Measurements from ENCODE around the gene SCAF4. TPM values are rescaled to one million over a fixed set of nuclear protein-coding genes. Genes with fewer than 3 reads are reported as not detected.
"Not testable (repeated sequence)": the region's sequence is repeated elsewhere in the genome, so short reads cannot be mapped to it uniquely, and the experiment has no call there.

Gene SCAF4
- total and polyA plus RNA-seq, 2 donors (not counting 3 experiments of a cell fraction or from before 2014, with no cell fraction given): 12.2 to 41.2 TPM

DNA sequence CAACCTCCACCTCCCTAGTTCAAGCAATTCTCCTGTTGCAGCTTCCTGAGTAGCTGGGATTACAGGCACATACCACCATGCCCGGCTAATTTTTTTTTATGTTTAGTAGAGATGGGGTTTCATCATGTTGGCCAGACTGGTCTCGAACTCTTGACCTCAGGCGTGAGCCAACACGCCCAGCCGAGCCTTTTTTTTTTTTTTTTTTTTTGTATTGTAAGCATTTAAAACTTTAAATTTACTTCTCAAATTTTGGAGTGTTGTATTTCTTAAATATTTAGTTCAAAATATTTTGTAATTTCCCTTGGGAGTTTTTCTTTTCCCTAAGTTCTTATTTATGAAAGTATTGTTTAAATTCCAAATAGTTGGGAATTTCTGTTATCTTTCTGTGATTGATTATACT lies 9.2 kb upstream of the SCAF4 start:
- H3K9ac ChIP-seq (replicated peaks; ENCODE audit: extremely low read depth, insufficient read depth, low read length): no peak overlapping the region
- no peak for TF ChIP-seq MYC (IDR thresholded peaks at IDR 0.05; ENCODE audit: low read depth, low read length)
- TF ChIP-seq FOS (IDR thresholded peaks at IDR 0.05; ENCODE audit: borderline replicate concordance, insufficient read depth, low read length): no peak
- no peak for TF ChIP-seq EZH2 (IDR thresholded peaks at IDR 0.05; ENCODE audit: borderline replicate concordance, low read depth, low read length, severe bottlenecking)
- TF ChIP-seq, protein P1, sequence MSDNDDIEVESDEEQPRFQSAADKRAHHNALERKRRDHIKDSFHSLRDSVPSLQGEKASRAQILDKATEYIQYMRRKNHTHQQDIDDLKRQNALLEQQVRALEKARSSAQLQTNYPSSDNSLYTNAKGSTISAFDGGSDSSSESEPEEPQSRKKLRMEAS (IDR thresholded peaks at IDR 0.05; ENCODE audit: insufficient read depth, insufficient read length): no peak
- TF ChIP-seq CTCF (IDR thresholded peaks at IDR 0.05; ENCODE audit: extremely low read depth in 1 of 2, insufficient read depth in 1 of 2, low read depth in 1 of 2, low read length in 2 of 2): no peak
- no peak for TF ChIP-seq JUN (IDR thresholded peaks at IDR 0.05; ENCODE audit: borderline replicate concordance, insufficient read depth, insufficient read length, low read depth)
- no peak for TF ChIP-seq POLR2A (IDR thresholded peaks at IDR 0.05; ENCODE audit: low read depth, low read length)
- no peak for TF ChIP-seq GATA2 (IDR thresholded peaks at IDR 0.05; ENCODE audit: insufficient read depth, insufficient read length, low read depth, low read length)
- TF ChIP-seq POLR2AphosphoS5 (IDR thresholded peaks at IDR 0.05; ENCODE audit: insufficient read depth, low read depth, low read length): no peak
- no peak overlapping the region for H3K4me2 ChIP-seq (ENCODE audit: insufficient read depth, low read length)
- no peaks in the 10 kb centered on the region for H3K79me2 ChIP-seq (ENCODE audit: control insufficient read depth, insufficient read depth, low read length)
- H3K27me3 ChIP-seq (ENCODE audit: control insufficient read depth in 2 of 2, insufficient read depth in 2 of 2, low read length in 2 of 2): no peaks in the 10 kb centered on the region
- no peaks in the 10 kb centered on the region for H3K36me3 ChIP-seq (ENCODE audit: control insufficient read depth in 2 of 2, extremely low read depth in 1 of 2, insufficient read depth in 2 of 2, low read length in 2 of 2)
- H3K4me3 ChIP-seq (replicated peaks in 1 of 3; ENCODE audit: insufficient read depth in 1 of 3, low read depth in 1 of 3, low read length in 3 of 3): no peak overlapping the region
- no peaks in the 10 kb centered on the region for H3K9me1 ChIP-seq (replicated peaks; ENCODE audit: control insufficient read depth, extremely low read depth, insufficient read depth, low read length)
- POLR2A ChIA-PET: no interaction called here
- no peaks in the 10 kb centered on the region for H4K20me1 ChIP-seq (replicated peaks; ENCODE audit: control insufficient read depth, extremely low read depth, insufficient read depth, low read length)
- H2AFZ ChIP-seq (ENCODE audit: low read depth, low read length): no peak overlapping the region
- no peaks in the 10 kb centered on the region for H3K9me3 ChIP-seq (replicated peaks; ENCODE audit: control insufficient read depth, insufficient read depth, low read length)
- dilution Hi-C loops (cut with MboI; ENCODE audit: extremely low pct_ligation_motif_present, low sequenced_read_pairs) (no loop called here), intact Hi-C loops (cut with micrococcal nuclease) (no loop called here)
- CTCF ChIA-PET: no interaction called here
- BruUV-seq (replicated peaks): no TSS peak
- no peak for DNase-seq (ENCODE audit: low read depth, low spot score)
- H3K4me1 ChIP-seq (ENCODE audit: control insufficient read depth, extremely low read depth, insufficient read depth, low read length): no peaks in the 10 kb centered on the region
- H3K27ac ChIP-seq (ENCODE audit: insufficient read depth, low read depth, low read length): no peak overlapping the region
- no peak for FAIRE-seq

GRCh38 chr21:31737586-31738397 lies 5.9 kb upstream of the SCAF4 start:
- H3K27ac ChIP-seq (ENCODE audit: insufficient read depth, low read depth, low read length); H3K9ac ChIP-seq (replicated peaks; ENCODE audit: extremely low read depth, insufficient read depth, low read length); dilution Hi-C loops (cut with MboI; ENCODE audit: extremely low pct_ligation_motif_present, low sequenced_read_pairs); H3K9me1 ChIP-seq (replicated peaks; ENCODE audit: control insufficient read depth, extremely low read depth, insufficient read depth, low read length); FAIRE-seq; DNase-seq (ENCODE audit: low read depth, low spot score); H3K27me3 ChIP-seq (ENCODE audit: control insufficient read depth in 2 of 2, insufficient read depth in 2 of 2, low read length in 2 of 2); H3K36me3 ChIP-seq (ENCODE audit: control insufficient read depth in 2 of 2, extremely low read depth in 1 of 2, insufficient read depth in 2 of 2, low read length in 2 of 2); intact Hi-C loops (cut with micrococcal nuclease); H4K20me1 ChIP-seq (replicated peaks; ENCODE audit: control insufficient read depth, extremely low read depth, insufficient read depth, low read length); H3K79me2 ChIP-seq (ENCODE audit: control insufficient read depth, insufficient read depth, low read length); H3K4me3 ChIP-seq (replicated peaks in 1 of 3; ENCODE audit: insufficient read depth in 1 of 3, low read depth in 1 of 3, low read length in 3 of 3); H3K4me1 ChIP-seq (ENCODE audit: control insufficient read depth, extremely low read depth, insufficient read depth, low read length); BruUV-seq (replicated peaks); H2AFZ ChIP-seq (ENCODE audit: low read depth, low read length); POLR2A ChIA-PET; H3K4me2 ChIP-seq (ENCODE audit: insufficient read depth, low read length); H3K9me3 ChIP-seq (replicated peaks; ENCODE audit: control insufficient read depth, insufficient read depth, low read length): not testable (repeated sequence)
- CTCF ChIA-PET: interaction anchor here (1.1 kb wide), 2 partner anchors 12 to 27 kb away, joined by 3 read pairs; no protein-coding TSS in a partner anchor

Data from endothelial cell of umbilical vein (primary cell).